B cell (primary cell): ENCODE data around the gene NGDN. TPM values are rescaled to one million over a fixed set of nuclear protein-coding genes. Genes with fewer than 3 reads are reported as not detected.

Experiments used
- ATAC-seq: fragments of 200-7000 bp; cut with Tn5 transposase; one replicate; pipeline ENCODE4 v1.10.0; 2021; ENCODE audit warnings: low read depth, mild to moderate bottlenecking, moderate number of reproducible peaks, moderate library complexity
- CTCF ChIA-PET: fragments of 350-600 bp; sonication (Branson Sonifier 250); formaldehyde crosslinking; loops from one replicate; lab custom pipeline; 2021; ENCODE audit warnings: antibody characterized with exemption, inconsistent platforms; lab: Charles Lee
- POLR2A ChIA-PET: fragments of 350-600 bp; sonication (Branson Sonifier 250); formaldehyde crosslinking; loops from one replicate; lab custom pipeline; 2021; ENCODE audit warnings: antibody characterized with exemption; lab: Charles Lee
- DNase-seq: peaks from one replicate; pipeline ENCODE4 v3.0.0; 2013
- H2AFZ ChIP-seq: 2 replicates; pipeline ENCODE4 v1.6.1; 2012; ENCODE audit warnings: mild to moderate bottlenecking, low read depth, low read length; ENCODE audit not compliant: insufficient read depth, poor library complexity, severe bottlenecking
- H3K27ac ChIP-seq, 2 donors: 1 replicate in 1 of 2; 2 replicates in 1 of 2; pipeline ENCODE4 v1.5.1; 2012 to 2013; ENCODE audit warnings: low read length in 2 of 2, mild to moderate bottlenecking in 2 of 2, moderate library complexity in 1 of 2
- H3K27me3 ChIP-seq, 4 experiments: fragments of 200-600 bp in 1 of 4; sonication (generic) in 1 of 4; replicated peaks in 1 of 4; 1 replicate in 2 of 4; 2 replicates in 2 of 4; pipeline versions ENCODE4 v1.6.1 to v1.7.0; 2013 to 2016; ENCODE audit warnings: low read length in 3 of 4, mild to moderate bottlenecking in 2 of 4, mixed read lengths in 1 of 4, moderate library complexity in 1 of 4; ENCODE audit not compliant: insufficient read depth in 4 of 4, control insufficient read depth in 3 of 4; ENCODE audit errors: control extremely low read depth in 1 of 4
- H3K36me3 ChIP-seq, 2 experiments: replicated peaks in 1 of 2; 1 replicate in 1 of 2; 2 replicates in 1 of 2; pipeline versions ENCODE4 v1.6.1 to v1.7.1; 2013; ENCODE audit warnings: low read length in 1 of 2; ENCODE audit not compliant: insufficient read depth in 2 of 2, control insufficient read depth in 1 of 2; ENCODE audit errors: control extremely low read depth in 1 of 2, extremely low read depth in 1 of 2
- H3K4me1 ChIP-seq, 2 donors: fragments of 200-600 bp in 1 of 2; sonication (generic) in 1 of 2; 1 replicate in 1 of 2; 2 replicates in 1 of 2; pipeline versions ENCODE4 v1.5.1 to v1.6.1; 2013 to 2017; ENCODE audit warnings: low read length in 2 of 2; ENCODE audit not compliant: control insufficient read depth in 2 of 2, insufficient read depth in 2 of 2
- H3K4me2 ChIP-seq: replicated peaks from 2 replicates; pipeline ENCODE3; 2012; ENCODE audit warnings: mild to moderate bottlenecking, low read depth, low read length; ENCODE audit not compliant: poor library complexity, severe bottlenecking
- H3K4me3 ChIP-seq, 5 experiments: fragments of 200-600 bp in 1 of 5; sonication (generic) in 1 of 5; 1 replicate in 3 of 5; 2 replicates in 2 of 5; pipeline versions ENCODE4 v1.5.1 to v1.7.0; 2011 to 2016; ENCODE audit warnings: low read length in 4 of 5, mild to moderate bottlenecking in 4 of 5, low read depth in 2 of 5, control low read depth in 1 of 5, moderate library complexity in 1 of 5; ENCODE audit not compliant: insufficient read depth in 1 of 5; ENCODE audit errors: control extremely low read depth in 1 of 5, extremely low read depth in 1 of 5
- H3K79me2 ChIP-seq: fragments of 200-600 bp; sonication (generic); one replicate; pipeline ENCODE4 v1.6.0; 2016; ENCODE audit warnings: low read length; ENCODE audit not compliant: control insufficient read depth, insufficient read depth
- H3K9ac ChIP-seq: fragments of 200-600 bp; sonication (generic); 2 replicates; pipeline ENCODE4 v1.6.1; 2017; ENCODE audit warnings: mild to moderate bottlenecking, low read length, moderate library complexity
- H3K9me3 ChIP-seq, 3 donors: one replicate each; pipeline versions ENCODE4 v1.6.1 to v1.7.1; 2013; ENCODE audit warnings: low read length in 2 of 3; ENCODE audit not compliant: control insufficient read depth in 2 of 3, insufficient read depth in 1 of 3; ENCODE audit errors: control extremely low read depth in 1 of 3
- H4K20me1 ChIP-seq: 2 replicates; pipeline ENCODE4 v1.6.0; 2012; ENCODE audit warnings: mild to moderate bottlenecking, low read length; ENCODE audit not compliant: insufficient read depth, control insufficient read depth, poor library complexity, severe bottlenecking
- H3K27ac Mint-ChIP-seq: one replicate; pipeline ENCODE4 v1.8.0; 2021; ENCODE audit warnings: mixed read lengths
- H3K27me3 Mint-ChIP-seq: one replicate; pipeline ENCODE4 v1.8.0; 2021; ENCODE audit warnings: mixed read lengths
- H3K4me1 Mint-ChIP-seq: one replicate; pipeline ENCODE4 v1.8.0; 2021; ENCODE audit warnings: mixed read lengths
- H3K4me3 Mint-ChIP-seq: one replicate; pipeline ENCODE4 v1.8.0; 2021; ENCODE audit warnings: mixed read lengths
- H3K9me3 Mint-ChIP-seq: one replicate; pipeline ENCODE4 v1.8.0; 2022; ENCODE audit warnings: mixed read lengths; ENCODE audit not compliant: insufficient read depth
- CTCF ChIP-seq: fragments of 200-600 bp; IDR thresholded peaks from one replicate; pipeline ENCODE4 v1.8.0; 2022; ENCODE audit warnings: antibody characterized with exemption, mild to moderate bottlenecking
- EZH2 ChIP-seq: IDR thresholded peaks from 2 replicates; pipeline ENCODE4 v1.6.1; 2012; ENCODE audit warnings: borderline replicate concordance, low read depth, mild to moderate bottlenecking, moderate library complexity, low read length; ENCODE audit not compliant: insufficient read depth, poor library complexity, severe bottlenecking
- WGBS: methylation state at CpG from one replicate; pipeline ENCODE4 v1.1.5; 2013; ENCODE audit warnings: missing lambda C conversion rate; ENCODE audit not compliant: insufficient coverage; 5-methylcytosine and 5-hydroxymethylcytosine counted together
- intact Hi-C: fragments of 100-400 bp; cut with micrococcal nuclease; formaldehyde crosslinking; loops from one replicate; pipeline ENCODE4 v1.10.0; 2022
- polyA plus RNA-seq: library from polyadenylated mRNA; depleted of rRNA; stranded (reverse); fragments of >200 nt; gene quantifications from 2 replicates; pipeline ENCODE4 v1.2.3, GENCODE V29; 2012
- total RNA-seq, 2 donors: library from RNA; stranded (reverse); fragments of 120-200 nt in 1 of 2; gene quantifications; 1 replicate in 1 of 2; 2 replicates in 1 of 2; pipeline versions ENCODE4 v1.2.3 to v1.2.4, GENCODE V29; 2013 to 2022

The NGDN gene
- total and polyA plus RNA-seq, 2 donors (not counting 1 experiment from before 2014, with no cell fraction given), result 66.7 to 81.8 TPM

DNA sequence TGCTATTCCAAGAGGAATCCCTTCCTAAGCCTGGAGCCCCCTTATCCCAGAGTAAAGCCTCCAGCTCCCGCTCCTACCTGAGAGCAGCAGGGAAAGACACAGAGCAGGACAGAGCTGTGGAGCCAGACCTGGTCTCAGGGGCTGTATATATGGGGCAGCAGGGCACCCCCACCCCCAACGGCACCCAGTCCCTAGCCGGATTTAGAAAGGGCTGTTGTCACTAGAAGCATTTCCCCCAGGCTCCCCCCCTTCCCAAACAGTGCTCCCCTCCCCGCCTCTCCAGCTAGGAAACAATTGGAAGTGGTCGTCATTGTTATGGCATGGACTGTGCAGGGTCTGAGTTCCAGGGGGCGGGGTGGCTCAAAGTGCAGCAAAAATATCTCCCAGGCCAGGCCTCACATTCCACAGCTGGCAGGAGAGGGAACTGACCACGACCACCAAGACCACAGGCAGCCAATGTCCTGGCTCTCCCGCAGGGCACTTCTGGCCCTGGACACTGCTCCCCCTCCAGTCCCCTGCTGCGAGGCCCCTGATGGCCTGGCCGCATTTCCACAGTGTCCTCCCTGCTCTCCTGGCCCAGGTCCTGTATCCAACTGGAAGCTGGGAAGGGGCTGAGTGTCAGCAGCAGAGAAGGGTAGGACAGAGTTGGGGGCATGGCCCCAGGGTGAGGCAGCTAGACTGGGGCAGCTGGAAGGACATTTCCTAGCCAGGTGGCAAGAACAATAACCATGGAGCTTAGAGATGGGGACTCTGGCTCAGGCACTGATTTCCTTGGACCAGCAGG lies 33.8 kb upstream of the NGDN start, which contains the start of gene MYH7:
MYH7 (minus strand) TSS at position 118 of the 784 bp plus-strand sequence. CDS start 1,928 bp downstream, outside the sequence.
- H3K9me3 ChIP-seq, result no peaks in the 10 kb centered on the region
- H3K4me3 Mint-ChIP-seq, result no peak within 1 kb of the TSS
- H2AFZ ChIP-seq, result no peak within 1 kb of the TSS
- intact Hi-C loops, result no loop called here
- H3K9ac ChIP-seq, result no peak within 1 kb of the TSS
- peaks cover 35% of the 10 kb centered on the region for H3K27me3 Mint-ChIP-seq
- POLR2A ChIA-PET, result no interaction called here
- H4K20me1 ChIP-seq, result no peaks in the 10 kb centered on the region
- no peaks in the 10 kb centered on the region for H3K9me3 Mint-ChIP-seq
- no peaks in the 10 kb centered on the region for H3K4me1 ChIP-seq
- H3K79me2 ChIP-seq, result no peaks in the 10 kb centered on the region
- no peak within 1 kb of the TSS for H3K4me2 ChIP-seq
- H3K4me3 ChIP-seq, result no peak within 1 kb of the TSS
- H3K27ac ChIP-seq, result no peak within 1 kb of the TSS
- 91% methylated on average over 6 of the region's 10 CpGs for WGBS
- TF ChIP-seq EZH2 (no peak), CTCF (no peak)
- peaks cover 0 to 2% (median under 1%) of the 10 kb centered on the region in 4 experiments for H3K27me3 ChIP-seq
- ATAC-seq (no peak), DNase-seq (no peak)
- H3K36me3 ChIP-seq, result no peaks in the 10 kb centered on the region
- no peaks in the 10 kb centered on the region for H3K4me1 Mint-ChIP-seq
- no peak within 1 kb of the TSS for H3K27ac Mint-ChIP-seq
- CTCF ChIA-PET, result no interaction called here
